ENCODE data around the gene DUSP22.

The DUSP22 gene

DNA sequence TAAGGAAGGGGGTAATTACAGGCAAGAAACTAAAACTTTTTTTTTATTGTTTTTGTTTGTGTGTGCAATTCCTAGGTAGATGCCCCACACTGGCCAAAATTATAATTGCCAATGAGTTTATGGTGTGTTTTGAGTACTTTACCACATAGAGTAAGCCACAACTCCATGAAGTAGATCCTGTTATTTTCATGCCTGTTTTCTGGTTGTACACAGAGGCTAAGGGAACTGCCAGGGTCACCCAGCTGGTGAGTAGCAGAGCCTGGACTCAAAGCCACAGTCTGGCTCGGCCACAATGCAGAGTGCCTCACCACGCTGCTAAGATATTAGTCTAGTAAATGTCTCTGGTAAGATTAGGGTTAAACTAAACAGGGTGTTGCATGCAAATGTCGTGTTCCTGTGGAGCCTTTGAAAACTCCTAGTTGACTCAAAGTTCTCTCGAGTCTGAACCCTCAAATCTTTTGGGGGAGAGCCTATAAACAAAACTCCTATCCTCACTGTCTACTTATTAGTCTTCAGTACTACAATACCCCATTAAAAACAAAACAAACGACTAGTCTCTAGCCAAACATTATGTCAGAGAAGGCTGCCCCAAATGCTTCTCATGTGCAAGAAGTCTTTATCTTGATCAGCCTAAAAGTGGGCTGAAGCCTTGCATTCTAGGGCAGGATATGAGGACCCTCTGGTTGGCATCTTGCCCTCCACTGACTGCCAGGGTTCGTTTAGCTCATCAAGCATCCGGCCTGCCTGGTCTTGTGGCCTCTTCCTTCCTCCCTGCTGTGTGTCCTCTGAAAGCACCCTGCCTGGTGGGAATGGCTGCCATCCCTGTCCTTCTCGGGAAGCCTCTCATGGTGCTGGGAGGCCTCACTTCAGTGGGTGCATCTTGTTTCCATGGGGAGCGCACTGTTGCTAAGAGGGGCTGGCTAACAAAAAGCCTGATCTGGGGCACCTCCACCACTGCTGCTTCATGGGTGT, 4.2 kb downstream of the DUSP22 start:
- no peak for DNase-seq (ENCODE audit: low read depth in 2 of 2)

DNA sequence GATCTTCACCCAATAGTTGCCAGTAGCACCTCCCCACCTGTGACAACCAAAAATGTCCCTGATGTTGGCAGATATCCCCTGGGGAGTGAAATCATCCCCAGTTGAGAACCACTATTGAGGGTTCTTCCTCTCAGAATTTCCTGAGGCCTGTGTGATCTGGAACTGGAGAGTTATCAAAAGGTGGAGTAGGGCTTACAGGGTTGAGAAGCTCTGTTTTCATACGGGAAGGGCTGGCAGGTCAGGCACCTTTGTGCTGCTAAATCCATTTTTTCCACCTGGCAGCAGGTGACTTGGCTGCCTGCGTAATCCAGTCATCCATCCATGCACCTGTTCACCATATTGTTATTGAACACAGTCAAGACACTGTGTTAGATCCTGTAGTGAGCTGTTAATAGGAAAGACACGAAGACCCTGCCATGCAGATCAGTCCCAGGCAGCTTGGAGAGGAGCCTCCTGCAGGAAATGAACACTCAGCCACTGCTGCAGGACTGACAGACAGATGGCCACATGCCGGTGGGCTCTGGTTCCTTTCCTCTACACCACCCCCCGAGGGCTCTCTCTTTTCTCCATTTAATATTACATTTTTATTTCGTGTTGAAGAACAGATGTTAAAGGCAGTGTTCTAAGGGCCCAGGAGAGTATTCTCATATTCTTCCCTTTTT, 5.4 kb downstream of the DUSP22 start:
- DNase-seq (ENCODE audit: low read depth in 2 of 2) = no peak

DNA sequence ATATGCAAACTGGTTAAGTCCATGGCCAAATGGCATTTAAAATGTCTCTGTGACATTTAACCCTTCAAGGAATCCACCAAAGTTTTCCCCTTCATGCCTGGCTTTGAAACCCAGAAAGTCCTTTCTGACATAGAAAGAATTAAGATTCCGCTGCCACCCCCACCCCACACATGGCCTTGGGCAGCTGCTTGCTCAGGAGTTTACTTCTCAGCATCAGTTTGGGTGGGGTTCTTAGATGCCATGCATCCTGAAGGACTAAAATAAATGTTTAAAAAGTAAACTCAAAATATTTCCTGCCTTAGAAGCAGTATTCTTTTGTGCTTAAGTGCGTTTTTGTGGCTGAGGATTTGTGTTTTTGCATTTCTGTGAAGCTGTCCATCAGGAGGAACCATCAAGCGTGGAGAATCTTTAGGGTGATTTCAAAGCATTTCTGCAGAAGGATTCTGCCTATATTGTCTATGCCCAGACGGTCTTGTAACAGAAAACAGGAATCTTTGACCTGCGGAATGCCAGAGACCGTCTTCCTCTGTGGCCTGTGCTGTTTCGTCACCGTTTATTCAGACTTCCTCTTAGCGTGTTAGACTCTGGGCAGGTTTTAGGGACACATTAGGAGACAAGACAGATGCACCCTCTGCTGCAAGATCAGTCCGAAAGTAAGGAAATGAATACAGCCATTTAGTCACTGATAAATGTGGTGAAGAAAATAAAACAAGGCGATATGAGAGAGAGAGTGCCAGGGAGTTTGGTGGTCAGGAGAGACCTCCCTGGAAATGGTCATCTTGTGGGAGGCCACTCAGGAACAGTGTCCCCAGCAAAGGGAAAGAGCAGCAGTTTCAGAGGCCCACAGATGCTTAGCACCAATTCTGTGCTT, 6.2 kb downstream of the DUSP22 start:
- DNase-seq (ENCODE audit: low read depth in 2 of 2) = no peak

DNA sequence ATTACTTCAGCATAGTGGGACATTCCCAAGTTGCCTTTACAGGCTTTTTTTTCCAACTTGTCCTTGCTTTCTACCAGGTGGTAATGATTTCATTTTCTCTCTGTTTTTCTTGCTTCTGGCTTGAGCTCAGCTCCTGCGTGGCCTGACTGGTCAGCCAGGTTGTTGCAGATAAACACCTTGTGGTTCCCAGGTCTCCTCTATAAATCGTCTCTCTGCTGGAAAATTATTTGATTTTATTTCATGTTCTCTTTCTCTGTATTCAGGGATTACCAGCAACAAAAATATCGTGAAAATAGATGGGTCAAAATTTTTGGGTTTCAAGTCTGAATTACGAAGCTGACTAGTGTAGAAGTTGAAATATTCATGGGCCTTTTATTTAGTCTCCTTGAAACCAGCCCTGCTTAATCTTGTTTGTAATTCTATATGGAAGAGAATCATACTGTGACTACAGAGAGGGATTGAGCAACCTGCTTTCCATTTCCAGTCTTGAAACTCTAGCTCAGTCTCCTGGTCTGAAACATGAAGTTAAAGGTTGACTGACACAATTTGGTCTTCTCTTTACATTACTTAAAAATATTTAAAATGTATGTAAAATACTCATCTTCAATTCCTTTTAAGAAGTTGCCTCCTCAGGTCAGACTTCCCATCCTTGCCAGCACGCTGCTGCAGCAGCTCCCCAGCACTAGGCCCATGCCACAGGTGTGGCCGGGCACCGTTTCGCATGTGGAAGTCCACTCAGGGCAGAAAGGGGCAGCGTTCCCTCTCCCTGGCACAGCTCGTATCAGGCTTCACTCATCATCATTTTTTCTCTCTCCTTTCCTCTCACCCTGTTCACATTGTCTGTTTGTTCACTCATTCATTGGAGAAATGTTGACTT, 7.1 kb downstream of the DUSP22 start:
- DNase-seq (ENCODE audit: low read depth in 2 of 2) = no peak

DNA sequence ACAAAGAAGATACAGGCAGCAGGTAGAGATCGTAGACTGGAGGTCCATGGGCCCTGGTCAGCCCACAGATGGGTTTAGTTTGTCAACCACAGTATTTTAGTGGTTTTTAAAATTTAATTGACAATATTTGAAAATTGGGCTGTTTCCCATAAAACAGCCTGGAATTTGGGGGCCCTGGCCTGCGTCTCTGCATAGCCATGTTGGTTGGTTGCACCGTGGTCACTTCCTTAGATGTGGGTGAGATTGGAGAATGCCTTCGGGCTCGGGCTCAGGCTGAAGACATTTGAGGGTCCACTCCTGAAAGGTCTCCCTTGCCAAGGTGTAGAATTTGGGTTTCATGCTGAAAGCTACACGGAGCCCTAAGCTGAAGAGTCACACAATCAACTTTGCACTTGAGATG, 7.7 kb downstream of the DUSP22 start:
- DNase-seq (ENCODE audit: low read depth in 2 of 2) = no peak

DNA sequence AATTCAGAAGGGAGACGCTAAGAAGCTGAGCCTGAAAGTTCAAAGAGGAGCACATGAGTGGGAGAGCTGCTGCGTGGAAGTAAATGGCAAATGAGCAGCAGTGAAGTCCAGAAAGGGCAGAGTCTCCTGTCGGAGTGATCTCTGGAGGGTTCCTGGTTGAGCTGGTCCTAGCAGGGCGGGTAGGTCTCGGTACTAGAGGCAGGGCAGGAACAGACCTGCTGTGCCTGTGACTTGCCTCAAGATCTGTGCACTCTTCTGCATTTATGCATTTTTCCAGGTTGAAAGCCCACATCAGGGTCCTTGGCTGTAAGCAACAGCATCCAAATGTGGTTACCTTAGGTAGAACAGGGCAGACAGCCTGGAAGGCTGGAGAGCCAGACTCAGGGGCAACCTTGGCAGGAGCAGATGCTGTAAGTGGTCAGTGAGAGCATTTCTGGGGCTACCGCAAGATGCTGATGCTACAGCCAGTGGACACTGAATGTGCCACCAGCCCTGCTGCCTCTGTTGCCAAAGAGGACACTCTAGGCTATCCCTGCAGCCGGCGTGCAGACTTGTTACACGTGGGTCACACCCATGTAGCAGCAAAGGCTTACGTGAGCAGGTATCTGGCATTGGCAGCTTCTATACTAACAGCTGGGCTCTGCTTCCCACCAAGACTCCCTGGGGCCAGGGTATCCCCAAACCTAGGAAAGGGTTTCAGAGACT, 8.4 kb downstream of the DUSP22 start:
- DNase-seq (ENCODE audit: low read depth in 2 of 2) = no peak

DNA sequence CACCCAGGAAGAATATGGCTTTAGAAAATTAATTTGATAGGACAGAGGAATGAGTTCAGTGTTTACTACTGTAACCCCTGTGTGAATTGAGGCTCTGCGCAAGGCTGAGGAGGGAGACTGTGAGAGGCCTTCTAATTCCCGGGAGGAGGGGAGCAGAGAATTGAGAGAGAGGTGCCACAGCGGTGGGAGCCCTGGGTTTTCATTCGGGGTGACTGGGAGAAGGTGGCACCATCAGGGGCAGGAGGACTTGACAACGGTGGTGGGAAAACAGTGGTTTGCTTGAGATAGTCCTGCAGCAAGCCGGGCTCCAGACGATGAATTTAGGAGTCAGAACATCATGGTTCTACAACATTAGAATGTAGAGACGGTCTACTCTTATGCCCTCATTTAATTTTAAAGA, 9.2 kb downstream of the DUSP22 start:
- no peak for DNase-seq (ENCODE audit: low read depth in 2 of 2)

DNA sequence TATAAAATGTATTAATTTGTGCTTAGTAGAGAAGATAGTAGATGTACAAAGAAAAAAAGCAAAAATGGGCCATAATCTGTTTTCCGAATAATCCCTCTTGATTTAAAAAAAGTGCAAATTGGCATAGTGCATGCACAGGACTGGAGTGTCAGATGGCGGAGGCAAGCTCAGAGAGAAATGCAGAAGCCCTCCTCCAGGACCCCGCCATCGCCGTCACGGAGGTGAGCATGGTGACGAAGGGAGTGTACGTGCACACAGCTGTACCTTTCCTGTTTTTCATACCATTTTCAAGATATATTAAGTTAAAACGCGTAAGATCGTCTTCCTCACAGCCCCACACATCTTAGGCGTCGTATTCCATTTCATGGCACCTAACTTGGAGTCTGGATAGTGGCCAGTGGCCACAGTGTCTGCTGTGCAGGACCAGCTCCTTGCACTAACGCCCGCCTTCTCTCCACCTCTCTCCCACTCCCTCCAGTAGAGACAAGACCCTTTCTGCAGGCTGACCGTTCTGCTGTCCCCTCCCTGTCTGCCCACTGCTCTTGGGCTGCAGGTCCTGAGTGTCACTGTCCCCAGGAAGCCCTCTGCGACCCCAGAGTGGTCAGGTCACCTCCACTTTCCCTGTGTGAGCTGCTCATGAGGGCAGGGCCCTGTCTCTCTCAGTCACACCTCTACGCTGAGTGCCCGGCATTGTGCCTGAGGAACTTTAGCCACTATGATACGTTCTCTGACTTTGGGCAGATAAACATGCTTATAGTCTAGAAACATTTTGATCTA, 9.8 kb downstream of the DUSP22 start:
- no peak for DNase-seq (ENCODE audit: low read depth in 2 of 2)

DNA sequence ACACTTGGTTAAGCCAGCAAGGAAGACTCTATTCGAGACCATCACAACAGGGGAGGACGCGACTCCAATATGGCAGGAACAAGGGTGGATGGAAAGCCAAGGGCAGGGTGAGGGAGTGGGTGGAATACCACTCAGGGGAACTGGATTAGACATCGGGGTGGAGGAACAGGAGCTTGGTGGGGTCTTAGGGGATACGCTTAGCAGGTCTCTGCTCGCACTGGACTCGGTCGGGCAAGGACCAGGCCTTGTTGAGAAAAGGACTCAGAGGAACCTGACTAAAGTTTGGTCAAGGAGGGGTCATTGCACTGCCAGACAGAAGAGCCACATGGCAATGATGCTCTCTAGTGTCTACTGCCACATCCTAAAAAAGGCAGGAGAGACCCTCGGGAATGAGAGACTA, 10.5 kb downstream of the DUSP22 start:
- no peak for DNase-seq (ENCODE audit: low read depth in 2 of 2)

DNA sequence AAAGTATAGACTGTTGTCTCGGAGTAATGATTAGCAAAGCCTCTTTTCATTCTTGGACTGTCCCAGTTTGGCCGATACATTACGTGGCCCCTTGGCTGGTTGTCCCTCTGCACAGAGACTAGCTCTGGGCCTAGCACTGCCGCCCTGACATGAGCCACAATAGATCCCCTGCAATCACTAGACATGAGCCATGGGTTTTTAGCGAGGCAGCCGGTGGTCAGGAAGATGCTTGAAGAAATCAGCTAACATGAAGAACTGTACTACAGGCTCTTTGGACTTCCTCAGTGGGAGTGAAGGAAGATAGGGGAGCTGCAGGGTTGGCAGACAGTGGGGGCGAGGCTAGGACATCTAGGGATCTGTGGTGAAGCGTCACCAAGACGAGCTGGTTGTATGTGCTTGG, 11.0 kb downstream of the DUSP22 start:
- no peak for DNase-seq (ENCODE audit: low read depth in 2 of 2)

DNA sequence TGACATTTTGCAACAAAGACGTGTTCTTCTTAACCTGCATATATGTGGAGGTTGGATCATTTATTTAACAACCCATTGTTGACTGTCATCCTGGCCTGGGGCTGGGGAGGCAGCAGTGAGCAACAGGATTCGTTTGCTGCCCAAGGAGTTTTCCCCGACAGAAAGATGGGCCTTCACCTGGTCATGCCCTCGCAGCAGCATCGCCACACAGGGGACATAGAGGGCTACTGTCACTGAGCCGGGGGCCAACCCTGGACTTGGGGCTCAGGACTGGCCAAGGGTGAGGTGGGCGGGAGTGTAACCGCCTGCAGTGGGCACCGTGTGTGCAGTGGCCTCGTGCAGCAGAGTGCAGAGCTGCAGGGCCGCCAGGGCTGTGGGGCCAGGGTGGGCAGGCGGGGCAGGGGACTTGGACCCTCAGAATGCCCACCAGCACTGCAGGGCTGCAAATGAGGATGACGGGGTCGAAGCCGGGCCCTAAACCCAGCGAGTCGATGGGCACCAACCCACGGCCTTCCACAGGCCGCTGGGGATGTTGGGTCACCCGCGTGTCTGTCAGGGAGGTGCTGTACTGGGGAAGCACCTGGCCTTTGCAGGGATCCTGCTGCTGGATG, 11.8 kb downstream of the DUSP22 start:
- no peak for DNase-seq (ENCODE audit: low read depth in 2 of 2)

DNA sequence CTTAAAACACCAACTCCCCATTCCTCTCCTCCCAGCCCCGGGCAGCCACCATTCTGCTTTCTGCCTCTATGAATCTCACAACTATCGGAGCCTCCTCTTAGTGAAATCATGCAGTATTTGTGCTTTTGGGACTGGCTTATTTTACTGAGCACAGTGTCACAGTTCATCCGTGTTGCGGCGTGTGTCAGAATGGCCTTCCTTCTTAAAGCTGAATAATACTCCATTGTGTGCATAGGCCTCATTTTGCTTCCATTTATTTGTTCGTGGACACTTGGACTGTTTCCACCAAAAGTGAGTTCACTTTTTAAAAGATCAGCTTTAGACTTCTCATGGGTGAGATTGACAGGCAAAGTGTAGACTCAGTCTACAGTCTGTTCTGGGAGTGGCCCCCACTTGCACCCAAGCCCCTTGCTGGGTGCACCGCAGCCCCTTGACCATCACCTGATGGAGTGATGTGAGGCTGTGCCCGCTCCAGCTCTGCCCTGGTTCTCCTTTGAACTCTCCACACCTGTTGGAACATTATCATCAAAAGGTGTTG, 12.6 kb downstream of the DUSP22 start:
- no peak for DNase-seq (ENCODE audit: low read depth in 2 of 2)

DNA sequence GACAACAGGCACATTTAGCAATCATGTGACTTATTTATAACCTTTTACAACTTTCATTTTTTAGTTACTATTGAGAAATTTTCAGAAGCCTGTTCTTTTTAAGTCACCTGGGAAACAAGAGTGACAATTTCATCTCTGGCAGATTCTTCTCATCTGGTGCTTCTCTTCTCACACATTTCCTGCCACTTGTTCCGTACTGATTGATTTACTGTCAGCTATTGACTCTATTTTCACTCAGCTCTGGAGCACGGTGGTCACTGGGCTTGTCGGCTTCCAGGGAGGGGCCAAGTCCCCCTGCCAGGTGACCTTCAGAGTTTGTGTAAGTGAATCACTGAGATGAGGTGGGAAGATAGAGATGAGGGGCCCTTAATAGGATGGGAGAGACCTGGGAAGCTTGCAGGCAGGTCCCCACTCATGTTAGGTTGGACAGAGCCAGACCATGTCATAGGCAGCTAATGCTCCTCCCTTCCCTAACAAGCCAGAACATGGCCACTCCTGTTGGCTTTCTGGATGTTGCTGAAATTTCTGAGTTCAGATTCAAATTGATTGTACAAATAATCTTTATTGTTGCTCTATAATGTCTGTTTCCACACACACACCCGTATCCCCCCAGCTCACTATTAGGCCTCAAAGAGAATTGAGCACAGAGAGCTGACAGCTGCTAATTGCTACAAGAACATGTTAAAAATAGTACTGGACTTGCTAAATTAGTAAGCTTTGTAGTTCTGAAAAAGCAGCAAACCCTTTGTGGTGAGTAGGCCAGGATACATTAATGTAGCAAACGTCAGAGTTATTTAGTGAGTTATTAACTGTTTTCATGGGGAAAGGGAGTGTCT, 13.3 kb downstream of the DUSP22 start:
- DNase-seq (ENCODE audit: low read depth in 2 of 2) = no peak

DNA sequence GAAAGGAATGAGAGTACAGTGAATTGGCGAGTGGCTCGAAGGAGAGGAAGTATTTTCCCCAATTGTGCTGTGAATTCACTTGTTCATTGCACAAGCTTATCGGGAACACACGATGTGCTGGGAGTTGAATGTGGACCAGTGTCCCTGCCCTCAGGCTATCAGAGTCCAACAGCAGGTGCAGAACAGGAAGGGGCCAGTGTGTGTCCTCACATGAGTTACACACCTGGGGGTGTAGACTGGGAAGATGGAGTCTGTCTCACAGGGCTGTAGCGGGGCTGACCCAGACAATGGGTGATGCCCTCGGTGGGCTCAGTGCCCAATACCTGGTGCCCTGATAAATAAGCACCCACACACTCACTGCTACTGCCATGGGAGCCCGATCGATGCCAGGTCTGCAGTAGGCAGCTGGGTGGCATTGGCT, 14.4 kb downstream of the DUSP22 start:
- DNase-seq (ENCODE audit: low read depth in 2 of 2) = no peak

DNA sequence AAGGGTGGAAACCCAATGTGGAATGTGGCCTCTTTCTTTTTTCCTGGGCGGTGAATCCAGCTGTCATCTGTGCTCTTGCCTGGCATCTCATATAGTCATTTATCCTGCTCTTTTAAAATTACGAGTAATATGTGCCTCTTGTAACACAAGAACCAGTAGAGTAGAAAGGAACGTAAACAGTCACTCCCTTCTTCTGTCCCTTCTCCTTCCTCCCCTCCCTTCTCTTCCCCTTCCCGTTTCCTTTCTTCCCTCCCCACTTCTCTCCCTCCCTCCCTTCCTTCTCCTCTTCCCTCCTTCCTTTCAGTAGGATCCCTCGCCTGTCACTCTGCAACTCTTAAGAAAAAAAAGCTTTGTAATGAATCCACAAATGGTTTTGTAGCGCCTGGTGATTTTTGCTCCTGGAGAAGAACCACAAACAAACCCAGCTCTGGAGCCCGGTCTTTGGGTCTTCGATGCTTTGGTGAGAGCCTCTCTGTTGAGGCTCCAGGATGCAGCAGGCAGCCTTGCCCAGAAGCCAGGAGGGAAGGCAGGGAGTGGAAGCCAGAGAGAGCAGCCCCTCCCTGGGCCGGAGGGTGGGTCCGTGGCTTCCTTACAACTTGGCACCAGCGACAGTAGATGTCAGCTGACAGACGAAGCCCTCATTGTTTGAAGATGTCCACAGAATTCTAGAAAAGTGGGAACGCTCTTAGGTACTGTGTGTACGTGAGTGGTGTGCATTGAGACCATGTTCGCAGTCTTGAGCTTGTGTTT, 15.0 kb downstream of the DUSP22 start:
- no peak for DNase-seq (ENCODE audit: low read depth in 2 of 2)

DNA sequence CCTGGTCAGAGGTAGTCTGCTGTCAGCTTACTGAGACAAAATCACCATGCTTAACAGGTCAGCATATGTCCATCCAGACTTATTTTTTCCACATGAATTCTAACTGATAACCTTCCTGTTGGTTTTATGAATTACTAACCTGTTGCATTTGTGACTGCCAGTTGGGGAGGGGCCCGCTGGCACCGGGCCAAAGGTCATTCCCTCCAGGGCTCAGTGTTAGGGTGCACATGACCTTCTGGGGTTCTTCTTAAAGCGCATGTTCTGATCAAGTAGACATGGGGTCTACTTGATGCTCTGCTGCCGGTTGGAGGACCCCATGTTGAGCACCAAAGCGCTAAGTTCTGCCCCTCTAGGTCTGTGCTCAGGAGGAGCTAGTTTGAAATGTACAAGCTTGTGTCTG, 15.6 kb downstream of the DUSP22 start:
- no peak for DNase-seq (ENCODE audit: low read depth in 2 of 2)

DNA sequence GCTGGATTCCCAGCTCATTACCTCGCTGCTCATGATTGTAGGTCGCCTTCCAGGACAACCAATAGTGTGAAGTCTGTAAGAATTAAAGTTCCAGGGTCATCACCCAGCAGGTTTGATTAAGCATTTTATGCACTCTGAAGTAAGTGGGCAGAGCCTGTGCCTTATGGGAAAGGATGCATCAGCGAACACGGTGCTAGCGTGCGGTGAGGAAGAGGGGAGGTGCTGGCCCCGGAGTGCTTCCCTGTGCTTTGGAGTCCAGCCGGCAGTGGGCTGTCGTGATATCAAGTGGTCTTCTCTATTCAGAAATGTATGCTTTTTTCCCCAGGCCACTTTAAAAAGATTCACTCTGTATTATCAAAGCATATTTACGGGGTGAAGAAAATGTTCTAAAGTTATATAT, 16.0 kb downstream of the DUSP22 start:
- no peak for DNase-seq (ENCODE audit: low read depth in 2 of 2)
